ENCODE results near the gene UQCRFS1.
A peak's percentile ranks its signal among the peaks of the same experiment; 100 is the strongest.
"Not testable (repeated sequence)": the region's sequence is repeated elsewhere in the genome, so short reads cannot be mapped to it uniquely, and the experiment has no call there.

The UQCRFS1 gene

GRCh38 chr19:29212648-29213573, at the start of gene UQCRFS1:
TSS of gene UQCRFS1 (minus strand) at chr19:29213151. CDS start at chr19:29213118, 33 bp downstream.
- DNase-seq (ENCODE audit: low read depth in 1 of 2, low spot score in 1 of 2): peak; percentile 92

GRCh38 chr19:29262085-29262484, 49.1 kb upstream of the UQCRFS1 start:
- no peak for DNase-seq (ENCODE audit: low read depth in 1 of 2, low spot score in 1 of 2)

- DNase-seq (ENCODE audit: low read depth in 1 of 2, low spot score in 1 of 2): no peak
Measured at GRCh38 chr19:29260477-29261317, 47.7 kb upstream of the UQCRFS1 start.

GRCh38 chr19:29259867-29260281, 46.9 kb upstream of the UQCRFS1 start:
- no peak for DNase-seq (ENCODE audit: low read depth in 1 of 2, low spot score in 1 of 2)

GRCh38 chr19:29259153-29259552, 46.2 kb upstream of the UQCRFS1 start:
- DNase-seq (ENCODE audit: low read depth in 1 of 2, low spot score in 1 of 2): no peak

- DNase-seq (ENCODE audit: low read depth in 1 of 2, low spot score in 1 of 2): no peak
Measured at GRCh38 chr19:29256516-29256915, 43.6 kb upstream of the UQCRFS1 start.

GRCh38 chr19:29255912-29256311, 43.0 kb upstream of the UQCRFS1 start:
- DNase-seq (ENCODE audit: low read depth in 1 of 2, low spot score in 1 of 2): no peak

- DNase-seq (ENCODE audit: low read depth in 1 of 2, low spot score in 1 of 2): no peak
Measured at GRCh38 chr19:29255006-29255405, 42.1 kb upstream of the UQCRFS1 start.

GRCh38 chr19:29249798-29250197, 36.8 kb upstream of the UQCRFS1 start:
- not testable (repeated sequence) for DNase-seq (ENCODE audit: low read depth in 1 of 2, low spot score in 1 of 2)

- DNase-seq (ENCODE audit: low read depth in 1 of 2, low spot score in 1 of 2): no peak
Measured at GRCh38 chr19:29248332-29248844, 35.4 kb upstream of the UQCRFS1 start.

GRCh38 chr19:29247872-29248271, 34.9 kb upstream of the UQCRFS1 start:
- DNase-seq (ENCODE audit: low read depth in 1 of 2, low spot score in 1 of 2): no peak

GRCh38 chr19:29247471-29247870, 34.5 kb upstream of the UQCRFS1 start:
- no peak for DNase-seq (ENCODE audit: low read depth in 1 of 2, low spot score in 1 of 2)

- DNase-seq (ENCODE audit: low read depth in 1 of 2, low spot score in 1 of 2): no peak
Measured at GRCh38 chr19:29247051-29247450, 34.1 kb upstream of the UQCRFS1 start.

- DNase-seq (ENCODE audit: low read depth in 1 of 2, low spot score in 1 of 2): no peak
Measured at GRCh38 chr19:29245215-29245614, 32.3 kb upstream of the UQCRFS1 start.

- DNase-seq (ENCODE audit: low read depth in 1 of 2, low spot score in 1 of 2): no peak
Measured at GRCh38 chr19:29241324-29241723, 28.4 kb upstream of the UQCRFS1 start.

GRCh38 chr19:29239213-29239776, 26.3 kb upstream of the UQCRFS1 start:
- no peak for DNase-seq (ENCODE audit: low read depth in 1 of 2, low spot score in 1 of 2)

- DNase-seq (ENCODE audit: low read depth in 1 of 2, low spot score in 1 of 2): no peak
Measured at GRCh38 chr19:29233591-29233990, 20.6 kb upstream of the UQCRFS1 start.

GRCh38 chr19:29232315-29232852, 19.4 kb upstream of the UQCRFS1 start:
- no peak for DNase-seq (ENCODE audit: low read depth in 1 of 2, low spot score in 1 of 2)

GRCh38 chr19:29231306-29231705, 18.4 kb upstream of the UQCRFS1 start:
- not testable (repeated sequence) for DNase-seq (ENCODE audit: low read depth in 1 of 2, low spot score in 1 of 2)

- DNase-seq (ENCODE audit: low read depth in 1 of 2, low spot score in 1 of 2): no peak
Measured at GRCh38 chr19:29217616-29218015, 4.7 kb upstream of the UQCRFS1 start.

GRCh38 chr19:29216021-29216420, 3.1 kb upstream of the UQCRFS1 start:
- no peak for DNase-seq (ENCODE audit: low read depth in 1 of 2, low spot score in 1 of 2)

All from activated CD4-positive, alpha-beta T cell treated with anti-CD3 and anti-CD28 coated beads, Interleukin-2, amount 50 U/mL, for 24 hours (primary cell).